Mucosa of descending colon (tissue), 3 donors: Measurements from ENCODE around the gene CCL16. TPM values are rescaled to one million over a fixed set of nuclear protein-coding genes. Genes with fewer than 3 reads are reported as not detected.

Source experiments
- ATAC-seq: fragments of 200-7000 bp; cut with Tn5 transposase; one replicate; pipeline ENCODE4 v1.9.1; 2020; ENCODE audit warnings: mild to moderate bottlenecking, moderate library complexity
- DNase-seq, 3 donors: peaks; one replicate each; pipeline ENCODE4 v3.0.0-alpha.2; 2020
- H3K36me3 ChIP-seq: fragments of 200-600 bp; one replicate; pipeline ENCODE4 v1.8.0; 2021; ENCODE audit warnings: low read depth, mild to moderate bottlenecking
- H3K4me1 ChIP-seq: fragments of 200-600 bp; one replicate; pipeline ENCODE4 v1.8.0; 2021; ENCODE audit warnings: low read depth, mild to moderate bottlenecking
- H3K4me3 ChIP-seq: fragments of 200-600 bp; one replicate; pipeline ENCODE4 v1.8.0; 2021; ENCODE audit warnings: mild to moderate bottlenecking
- H3K9me3 ChIP-seq: fragments of 200-600 bp; one replicate; pipeline ENCODE4 v1.8.0; 2021; ENCODE audit warnings: mild to moderate bottlenecking
- intact Hi-C, 2 donors: fragments of 100-400 bp; cut with DNase I in 1 of 2; cut with micrococcal nuclease in 1 of 2; formaldehyde crosslinking; loops; one replicate each; pipeline versions ENCODE4 v1.11.0 to v1.11.1; 2022; cut with DNase I, micrococcal nuclease
- total RNA-seq, 3 donors: library from RNA; stranded (reverse); fragmentation: NEBNext Ultra II Directional in 2 of 3; extraction: Animal tissue kit (Norgen Biotek cat#: 25700) in 2 of 3; gene quantifications; one replicate each; pipeline versions ENCODE4 v1.2.1 to v1.2.4, GENCODE V29; 2021 to 2023
- TF ChIP-seq, protein P1 (sequence below): fragments of 200-600 bp; IDR thresholded peaks from one replicate; pipeline ENCODE4 v1.8.0; 2022; ENCODE audit warnings: antibody characterized with exemption, mild to moderate bottlenecking
- donor health status: DM: no; HTN: no; CAD: no; lungs with moderate emphysema.
- donor health status: DM: no; HTN: no; CAD: no.
- donor health status: DM: no; HTN: yes; CAD: no.

Gene CCL16
- total RNA-seq, 3 donors from 2014 or later: 0.20 to 0.44 TPM; not detected in 1

DNA sequence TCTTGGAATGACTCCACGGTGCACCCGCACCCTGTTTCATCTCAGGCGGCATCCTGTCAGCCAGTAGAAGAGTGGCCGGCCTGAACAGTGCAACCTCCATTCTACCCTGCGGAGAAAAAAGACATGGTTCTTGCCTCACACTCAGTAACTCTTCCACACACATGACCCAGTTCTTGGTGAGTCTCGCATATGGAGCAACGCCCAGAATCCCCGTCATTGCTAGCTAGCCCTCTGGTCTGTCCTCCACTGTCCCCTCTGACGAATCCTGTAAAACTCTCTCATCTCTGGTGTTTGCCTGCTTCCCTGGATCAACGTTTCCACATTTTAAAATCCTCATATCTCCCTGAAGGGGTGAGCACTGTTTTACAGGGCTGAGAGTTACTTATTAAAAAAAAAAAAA lies 46.5 kb downstream of the CCL16 start:
- no peak for ATAC-seq

DNA sequence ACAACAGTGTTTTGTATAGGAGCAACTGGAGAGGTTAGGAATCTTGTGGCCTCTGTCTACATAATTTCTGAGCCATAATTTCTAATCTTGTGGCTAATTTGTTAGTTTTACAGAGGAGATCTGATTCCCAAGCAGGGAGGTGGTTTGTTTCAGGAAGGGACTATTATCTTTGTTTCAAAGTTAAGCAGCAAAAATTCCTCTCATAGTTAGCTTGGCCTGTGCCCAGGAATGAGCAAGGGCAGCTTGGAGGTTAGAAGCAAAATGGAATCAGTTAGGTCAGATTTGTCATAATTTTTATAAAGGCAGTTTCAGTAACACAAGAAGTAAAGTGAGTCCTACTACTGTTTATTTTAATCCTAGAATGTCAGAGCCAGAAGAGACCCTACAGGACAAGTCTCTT lies 48.7 kb downstream of the CCL16 start:
- TF ChIP-seq, protein P1, sequence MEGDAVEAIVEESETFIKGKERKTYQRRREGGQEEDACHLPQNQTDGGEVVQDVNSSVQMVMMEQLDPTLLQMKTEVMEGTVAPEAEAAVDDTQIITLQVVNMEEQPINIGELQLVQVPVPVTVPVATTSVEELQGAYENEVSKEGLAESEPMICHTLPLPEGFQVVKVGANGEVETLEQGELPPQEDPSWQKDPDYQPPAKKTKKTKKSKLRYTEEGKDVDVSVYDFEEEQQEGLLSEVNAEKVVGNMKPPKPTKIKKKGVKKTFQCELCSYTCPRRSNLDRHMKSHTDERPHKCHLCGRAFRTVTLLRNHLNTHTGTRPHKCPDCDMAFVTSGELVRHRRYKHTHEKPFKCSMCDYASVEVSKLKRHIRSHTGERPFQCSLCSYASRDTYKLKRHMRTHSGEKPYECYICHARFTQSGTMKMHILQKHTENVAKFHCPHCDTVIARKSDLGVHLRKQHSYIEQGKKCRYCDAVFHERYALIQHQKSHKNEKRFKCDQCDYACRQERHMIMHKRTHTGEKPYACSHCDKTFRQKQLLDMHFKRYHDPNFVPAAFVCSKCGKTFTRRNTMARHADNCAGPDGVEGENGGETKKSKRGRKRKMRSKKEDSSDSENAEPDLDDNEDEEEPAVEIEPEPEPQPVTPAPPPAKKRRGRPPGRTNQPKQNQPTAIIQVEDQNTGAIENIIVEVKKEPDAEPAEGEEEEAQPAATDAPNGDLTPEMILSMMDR: no peak
- intact Hi-C loops: no loop called here
- H3K4me1 ChIP-seq: peaks cover 6% of the 10 kb centered on the region
- ATAC-seq (no peak), DNase-seq (no peak)
- H3K36me3 ChIP-seq: no peaks in the 10 kb centered on the region
- no peak overlapping the region for H3K4me3 ChIP-seq
- no peaks in the 10 kb centered on the region for H3K9me3 ChIP-seq

More for the DNA sequence above, 46.5 kb downstream of the CCL16 start:
- H3K36me3 ChIP-seq: no peaks in the 10 kb centered on the region
- DNase-seq: no peak
- H3K4me3 ChIP-seq: no peak overlapping the region
- H3K9me3 ChIP-seq: no peaks in the 10 kb centered on the region
- intact Hi-C loops: no loop called here
- TF ChIP-seq, protein P1: no peak
- peaks cover 6% of the 10 kb centered on the region for H3K4me1 ChIP-seq

DNA sequence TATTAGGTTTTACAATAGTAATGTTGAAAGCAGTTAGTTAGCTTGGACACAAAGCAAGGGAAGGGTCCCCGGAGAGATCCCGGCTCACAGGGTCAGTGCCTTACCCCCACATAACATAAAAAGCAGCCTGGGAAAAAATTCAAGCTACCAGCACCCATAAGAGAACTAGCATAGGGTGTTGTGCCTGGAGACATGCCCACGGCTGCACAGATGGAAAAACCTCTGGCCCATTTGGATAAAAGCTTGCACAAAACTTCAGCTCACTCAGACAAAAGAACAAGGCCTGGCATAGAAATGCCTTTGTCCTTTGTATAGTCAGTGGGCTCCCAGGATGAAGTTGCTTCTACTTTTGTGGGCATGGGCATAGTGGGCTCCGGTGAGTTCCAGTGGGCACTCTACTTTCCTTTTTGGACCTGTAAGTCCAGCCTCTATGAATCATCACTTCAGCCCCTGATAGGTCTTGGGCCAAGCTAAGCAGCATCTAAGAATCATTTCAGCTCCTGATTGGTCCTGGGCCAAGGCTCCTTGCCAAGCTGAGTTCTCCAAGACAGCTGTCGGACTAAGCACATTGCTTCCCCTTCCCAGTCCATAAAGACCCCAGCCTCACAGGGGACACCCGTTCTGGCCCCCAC lies 49.4 kb downstream of the CCL16 start:
- peaks cover 6% of the 10 kb centered on the region for H3K4me1 ChIP-seq
- intact Hi-C loops: no loop called here
- no peaks in the 10 kb centered on the region for H3K9me3 ChIP-seq
- no peak overlapping the region for H3K4me3 ChIP-seq
- DNase-seq (no peak), ATAC-seq (no peak)
- no peaks in the 10 kb centered on the region for H3K36me3 ChIP-seq
- TF ChIP-seq, protein P1: no peak

DNA sequence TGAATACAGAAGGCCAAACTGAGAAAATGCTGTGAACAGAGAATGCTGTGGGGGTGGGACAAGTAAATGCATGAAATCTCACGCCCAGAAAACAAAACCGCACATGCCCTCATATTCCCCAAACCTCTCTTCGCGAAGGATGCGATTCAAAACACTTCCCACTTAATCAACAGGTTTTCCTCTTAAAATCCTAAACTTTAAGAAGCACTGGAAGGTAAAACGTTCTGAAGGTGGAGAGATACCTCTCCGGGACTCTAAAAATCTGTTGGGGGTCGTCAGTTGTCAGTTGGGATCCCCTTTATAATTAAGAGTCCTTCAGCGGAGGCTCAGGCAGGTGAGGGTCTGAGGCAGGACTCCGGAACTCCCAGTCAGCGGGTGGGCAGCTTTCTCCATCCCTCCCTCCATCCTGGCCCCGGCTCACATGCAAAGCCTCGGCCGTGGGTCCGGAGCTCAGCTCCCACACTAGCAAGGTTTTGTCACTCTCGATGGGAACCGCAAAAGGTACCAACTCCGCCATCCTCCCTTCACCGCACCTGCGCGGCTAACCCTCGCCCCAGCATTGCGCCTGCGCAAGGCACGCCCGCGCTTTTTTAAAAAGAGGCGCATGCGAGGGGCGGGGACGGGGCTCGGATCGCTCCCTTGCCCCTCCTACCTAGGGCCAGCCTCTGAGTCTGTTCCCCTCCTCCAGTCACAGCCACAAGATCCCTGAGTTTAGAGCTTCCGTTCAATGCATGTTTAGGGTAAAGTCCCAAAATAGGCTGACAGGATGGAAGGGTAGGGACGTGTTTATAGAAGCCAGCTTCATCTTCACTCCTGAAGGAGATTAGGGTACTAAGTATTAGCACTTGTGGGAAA lies 50.9 kb downstream of the CCL16 start, which contains the start of gene RDM1:
Gene RDM1 (minus strand): TSS at position 563 of the 855 bp plus-strand sequence. CDS start 46 bp downstream, at position 517.
- H3K9me3 ChIP-seq: no peaks in the 10 kb centered on the region
- H3K4me3 ChIP-seq: no peak within 1 kb of the TSS
- TF ChIP-seq, protein P1: no peak
- DNase-seq: peak; percentile 73 to 87 (median 84)
- intact Hi-C loops: no loop called here
- no peaks in the 10 kb centered on the region for H3K36me3 ChIP-seq
- peak; percentile 98 for ATAC-seq
- peaks cover 6% of the 10 kb centered on the region for H3K4me1 ChIP-seq

DNA sequence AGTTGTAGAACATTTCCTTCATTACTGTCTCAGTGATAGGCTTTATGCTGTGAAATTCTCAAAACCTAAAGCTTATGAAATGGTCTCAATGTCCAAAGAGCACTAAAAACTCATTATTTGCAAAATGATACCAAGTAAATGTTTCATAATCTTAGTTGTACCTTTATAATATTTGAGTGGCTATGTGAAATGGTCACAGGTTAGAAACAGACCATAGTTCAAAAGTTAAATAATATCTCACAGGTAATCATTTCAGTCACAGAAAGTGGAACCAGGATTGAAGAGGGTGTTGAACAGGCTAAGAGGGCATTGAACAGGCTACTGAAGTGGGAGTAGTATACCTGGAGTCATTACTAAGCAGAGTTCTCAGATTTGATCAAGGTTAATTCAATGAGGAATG lies 53.6 kb downstream of the CCL16 start:
- Histone ChIP-seq H3K9me3 (no peaks in the 10 kb centered on the region), H3K36me3 (no peaks in the 10 kb centered on the region), H3K4me1 (peaks cover 6% of the 10 kb centered on the region), H3K4me3 (no peak overlapping the region)
- TF ChIP-seq, protein P1: no peak
- no peak for DNase-seq
- intact Hi-C loops: no loop called here
- ATAC-seq: no peak

Other genes starting within 250 kb of the CCL16 start
- 1 to 10 TPM in 1 of 3 donors, under 1 TPM in 1, not detected in 1; 0.65 to 4.6 TPM for gene RASL10B, start 249.9 kb downstream of the CCL16 start, total RNA-seq
- gene GAS2L2, start 228.3 kb downstream of the CCL16 start, total RNA-seq: not detected
- not detected for gene C17orf50, start 220.6 kb downstream of the CCL16 start, total RNA-seq
- 10 to 100 TPM; 31.0 to 82.4 (median 43.7) TPM for gene MMP28, start 185.9 kb downstream of the CCL16 start, total RNA-seq
- 100 to 1,000 TPM; 131 to 165 (median 159) TPM for gene TAF15, start 172.0 kb downstream of the CCL16 start, total RNA-seq
- gene HEATR9, start 112.6 kb downstream of the CCL16 start, total RNA-seq: not detected
- gene CCL5, start 101.1 kb downstream of the CCL16 start, total RNA-seq: 10 to 100 TPM in 2 of 3 donors, 1 to 10 TPM in 1; 8.4 to 20.6 (median 13.7) TPM
- 1 to 10 TPM in 2 of 3 donors, not detected in 1; 1.3 to 3.1 TPM for gene RDM1, start 50.7 kb downstream of the CCL16 start, total RNA-seq
- gene LYZL6, start 37.8 kb downstream of the CCL16 start, total RNA-seq: not detected
- gene CCL14, start 5.2 kb upstream of the CCL16 start, total RNA-seq: 1 to 10 TPM; 4.0 to 7.2 (median 6.2) TPM
- gene CCL15, start 20.1 kb upstream of the CCL16 start, total RNA-seq: 10 to 100 TPM; 19.8 to 79.4 (median 59.7) TPM
- gene CCL23, start 36.5 kb upstream of the CCL16 start, total RNA-seq: 1 to 10 TPM; 1.3 to 5.2 (median 3.3) TPM
- 1 to 10 TPM; 1.0 to 7.3 (median 2.3) TPM for gene CCL18, start 82.8 kb upstream of the CCL16 start, total RNA-seq
- gene CCL3, start 108.6 kb upstream of the CCL16 start, total RNA-seq: 1 to 10 TPM; 1.5 to 4.3 (median 4.1) TPM
- 1 to 10 TPM; 3.7 to 8.8 (median 4.1) TPM for gene CCL4, start 122.3 kb upstream of the CCL16 start, total RNA-seq
- 10 to 100 TPM in 2 of 3 donors, 1 to 10 TPM in 1; 8.0 to 12.9 (median 10.8) TPM for gene TBC1D3B, start 195.1 kb upstream of the CCL16 start, total RNA-seq
- gene CCL3L1, start 215.3 kb upstream of the CCL16 start, total RNA-seq: 1 to 10 TPM in 1 of 3 donors, under 1 TPM in 1, not detected in 1; 0.66 to 1.4 TPM
- gene CCL4L2, start 229.6 kb upstream of the CCL16 start, total RNA-seq: 1 to 10 TPM; 1.1 to 3.3 (median 2.9) TPM